Left colon (tissue), 2 donors: ENCODE data around the gene GABRB1. TPM values are rescaled to one million over a fixed set of nuclear protein-coding genes. Genes with fewer than 3 reads are reported as not detected.

Experiments
- ATAC-seq: fragments of 200-7000 bp; cut with Tn5 transposase; one replicate; pipeline ENCODE4 v1.9.1; 2020; ENCODE audit warnings: mild to moderate bottlenecking, moderate library complexity
- DNase-seq, 2 donors: peaks; one replicate each; pipeline ENCODE4 v3.0.0-alpha.2; 2020
- intact Hi-C, 2 donors: fragments of 100-400 bp; cut with DNase I in 1 of 2; cut with micrococcal nuclease in 1 of 2; formaldehyde crosslinking; loops; one replicate each; pipeline versions ENCODE4 v1.11.2 to v1.14.0; 2022; cut with DNase I, micrococcal nuclease
- total RNA-seq, 2 donors: library from RNA; stranded (reverse); fragmentation: NEBNext Ultra II Directional; extraction: Animal tissue kit (Norgen Biotek cat#: 25700); gene quantifications; one replicate each; pipeline ENCODE4 v1.2.1, GENCODE V29; 2021
- donor health status: DM: no; HTN: no; CAD: no.
- donor health status: DM: yes; HTN: yes; CAD: no.

Gene GABRB1
- total RNA-seq, 2 donors from 2014 or later: 0.36 to 0.37 TPM

DNA sequence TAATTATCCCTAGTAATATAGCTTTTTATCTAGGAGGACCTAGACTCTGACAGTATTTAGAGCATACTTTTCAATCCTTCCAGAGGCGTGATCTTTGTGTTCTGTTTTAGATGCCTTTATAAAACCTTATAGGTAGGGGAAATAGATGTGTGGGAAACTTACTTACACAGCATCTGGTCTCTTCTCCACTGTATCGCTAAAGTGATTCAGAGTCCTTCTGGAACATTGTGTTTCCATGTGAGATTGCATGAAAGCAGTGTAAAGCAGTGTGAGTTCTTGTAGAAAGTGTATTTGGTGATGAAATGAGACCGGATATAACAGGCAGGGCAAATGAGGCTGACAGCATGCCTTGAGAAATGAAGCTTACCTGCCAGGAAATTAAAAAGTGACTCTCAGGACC is 9.5 kb downstream of the GABRB1 start:
- intact Hi-C loops: no loop called here
- ATAC-seq: no peak

DNA sequence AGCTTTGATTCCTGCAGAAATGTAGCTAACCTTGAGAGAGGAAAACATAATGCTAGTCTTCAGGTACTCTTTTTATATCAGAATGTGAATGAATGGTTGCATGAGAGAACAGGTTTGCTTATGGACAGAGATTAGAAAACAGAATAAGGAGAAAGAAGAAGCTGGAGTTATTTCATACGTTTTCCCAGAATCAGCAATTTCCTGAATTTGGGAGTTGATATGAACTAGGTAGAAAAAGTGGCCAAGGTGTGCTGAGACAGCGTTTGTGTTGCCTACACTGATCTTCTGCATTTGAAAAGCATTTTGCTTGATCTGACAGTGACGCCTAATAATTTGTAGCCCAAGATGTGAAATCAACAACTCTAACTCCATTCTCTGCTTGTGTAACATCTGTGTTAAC is 12.5 kb downstream of the GABRB1 start:
- DNase-seq (no peak), ATAC-seq (no peak)
- intact Hi-C loops: no loop called here

More for the DNA sequence above, 9.5 kb downstream of the GABRB1 start:
- DNase-seq: no peak

DNA sequence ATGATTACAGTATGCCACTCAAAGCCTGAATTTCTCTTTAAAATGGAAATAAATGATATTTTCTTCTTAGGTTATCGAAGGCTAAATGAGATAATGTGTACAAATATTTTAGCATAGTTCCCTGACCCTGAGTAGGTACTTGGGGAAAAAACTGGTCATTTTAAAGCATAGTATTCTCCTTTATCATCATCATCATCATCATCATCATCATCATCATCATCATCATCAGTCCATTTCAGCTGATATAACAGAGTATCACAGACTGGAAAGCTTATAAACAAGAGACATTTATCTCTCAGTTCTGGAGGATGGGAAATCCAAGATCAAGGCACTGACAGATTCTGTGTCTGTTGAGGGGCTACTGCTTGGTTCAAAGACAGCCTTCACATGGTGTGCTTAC is 13.9 kb downstream of the GABRB1 start:
- intact Hi-C loops: no loop called here
- ATAC-seq: no peak
- DNase-seq: no peak

DNA sequence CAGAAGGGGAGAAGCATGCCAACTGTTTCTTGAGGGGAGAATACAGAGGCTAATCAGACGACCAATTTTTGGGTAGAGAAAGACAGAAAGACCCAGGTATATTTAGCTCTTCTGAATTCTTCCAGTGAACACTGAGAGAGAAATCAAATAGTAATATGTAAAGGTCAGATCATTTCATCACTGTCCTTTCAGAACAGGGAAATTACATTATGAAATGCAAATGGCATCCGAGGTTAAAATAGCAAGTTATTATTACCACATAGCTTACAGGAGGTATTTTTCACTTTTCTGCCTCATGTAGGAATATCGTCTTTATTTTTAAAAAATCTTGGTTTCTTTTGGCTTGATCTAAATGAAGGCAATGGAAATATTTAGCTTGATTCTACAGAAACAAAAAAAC is 18.0 kb downstream of the GABRB1 start:
- intact Hi-C loops: no loop called here
- DNase-seq: no peak

DNA sequence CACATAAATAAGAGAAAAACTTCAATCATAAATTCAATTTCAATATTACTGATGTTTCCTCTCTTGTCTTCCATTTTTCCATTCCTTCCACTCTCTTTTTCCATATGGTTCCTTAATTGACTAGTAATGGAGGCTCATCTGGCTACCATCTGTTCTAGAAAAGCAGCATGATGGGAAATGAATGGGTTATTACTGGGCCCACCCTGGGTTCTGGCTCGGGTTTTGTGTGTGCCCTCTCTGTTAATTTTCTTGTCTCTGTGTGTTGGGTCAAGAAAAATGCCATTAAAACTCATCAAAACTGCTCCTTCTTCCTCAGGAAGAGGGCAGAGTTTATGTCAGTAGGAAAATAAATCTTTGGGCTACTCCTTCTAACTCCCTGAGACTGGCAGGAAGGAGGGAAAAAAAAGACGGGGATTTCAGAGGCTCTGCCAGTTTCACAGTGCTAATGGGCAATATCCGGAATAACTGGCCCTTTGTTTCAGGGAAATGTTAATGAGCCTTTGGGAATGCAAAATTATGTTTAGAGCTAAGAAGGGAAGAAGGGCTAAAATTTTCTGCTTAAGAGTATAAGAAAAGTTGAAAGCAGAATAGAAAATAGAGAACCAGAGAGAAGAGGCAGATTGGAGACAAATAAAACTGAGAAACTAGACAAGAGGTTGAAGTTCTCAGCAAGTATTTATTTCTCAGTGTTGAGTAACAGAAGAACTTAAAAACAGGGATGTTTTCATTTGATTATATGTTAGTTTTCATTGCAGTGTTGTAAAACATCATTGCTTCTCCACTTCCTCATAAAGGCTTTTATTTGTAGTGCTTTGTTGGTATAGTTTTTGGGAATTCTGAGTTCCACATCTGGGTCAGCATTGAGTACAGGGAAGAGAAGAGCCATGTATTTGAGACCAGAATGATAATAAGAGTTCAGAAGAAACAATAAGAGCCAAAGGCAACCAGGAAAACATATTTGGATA is 19.7 kb downstream of the GABRB1 start:
- intact Hi-C loops: no loop called here
- ATAC-seq: peak; percentile 74
- DNase-seq: no peak

More for the DNA sequence above, 18.0 kb downstream of the GABRB1 start:
- no peak for ATAC-seq

DNA sequence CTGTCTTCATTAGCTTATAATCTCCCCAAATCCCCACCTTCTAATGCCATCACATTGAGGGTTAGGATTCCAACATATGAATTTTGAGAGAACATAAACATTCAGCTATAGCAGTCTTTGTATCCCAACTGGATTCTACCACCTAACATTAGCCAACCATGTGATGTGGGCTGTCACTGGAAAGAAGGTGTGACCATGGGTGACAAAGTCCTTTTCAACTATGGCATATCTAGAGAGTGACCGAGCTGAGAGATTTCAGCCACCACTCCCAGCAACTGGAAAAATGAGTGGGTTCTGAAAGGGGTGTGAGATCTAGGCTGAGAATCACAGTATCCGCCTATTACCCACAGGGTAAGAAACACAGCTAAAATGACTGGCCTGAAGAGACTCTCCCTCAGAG is 22.1 kb downstream of the GABRB1 start:
- DNase-seq (no peak), ATAC-seq (peak; percentile 85)
- intact Hi-C loops: no loop called here

DNA sequence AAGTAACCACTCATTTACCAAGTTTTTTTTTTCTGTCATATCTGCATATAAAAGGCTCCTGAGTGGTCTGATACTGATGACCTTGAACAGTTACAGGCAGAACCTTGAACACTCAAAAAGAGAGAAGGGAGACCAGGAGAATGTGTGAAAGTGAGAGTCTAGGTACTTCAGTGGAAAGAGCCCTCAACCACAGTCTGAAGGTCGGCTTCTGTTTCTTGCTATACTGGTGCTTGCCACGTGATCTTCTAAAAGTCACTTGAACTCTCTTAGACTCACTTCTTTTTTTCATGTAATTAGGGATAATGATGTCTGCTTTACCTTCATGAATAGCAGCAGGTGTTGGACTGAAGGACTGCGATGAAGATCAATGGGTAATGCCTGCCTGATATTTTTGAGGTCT is 22.8 kb downstream of the GABRB1 start:
- intact Hi-C loops: no loop called here
- ATAC-seq (no peak), DNase-seq (no peak)

DNA sequence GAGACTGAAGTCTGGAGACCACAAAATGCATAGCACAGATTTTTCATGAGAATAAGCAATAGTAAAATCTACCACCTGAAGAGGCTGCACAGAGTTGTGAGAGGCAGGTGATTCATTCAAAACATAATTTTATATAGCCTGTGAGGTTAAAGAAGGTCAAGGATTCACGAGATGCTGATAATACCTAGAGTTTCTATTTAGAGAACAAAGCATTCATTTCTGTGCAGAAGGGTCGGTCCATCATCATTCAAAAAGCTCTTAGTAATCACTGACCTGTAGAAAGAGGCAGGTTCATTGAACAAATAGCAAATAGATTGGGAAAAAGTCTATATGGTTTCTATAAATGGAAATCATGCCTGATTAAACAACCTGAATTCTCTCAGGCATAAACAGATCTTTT is 26.6 kb downstream of the GABRB1 start:
- DNase-seq: no peak
- intact Hi-C loops: no loop called here
- no peak for ATAC-seq

DNA sequence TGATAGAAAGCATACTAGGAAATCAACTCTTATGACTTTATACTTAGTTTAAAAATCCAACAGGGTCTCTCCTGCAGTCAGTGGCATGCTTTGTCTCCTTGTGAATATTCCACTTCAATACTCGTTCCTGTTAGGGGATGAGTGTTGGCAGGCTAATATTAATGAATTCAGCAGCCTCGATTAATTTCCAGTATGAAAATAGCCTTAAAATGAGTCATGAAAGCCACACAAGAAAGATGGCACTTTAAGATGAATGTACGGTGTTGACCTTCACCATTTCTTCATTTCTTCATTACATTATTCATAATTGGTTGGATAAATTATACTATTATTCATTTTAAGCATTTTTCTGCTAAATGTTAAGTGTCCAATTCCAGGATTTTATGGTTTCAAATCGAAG is 29.2 kb downstream of the GABRB1 start:
- DNase-seq: no peak
- intact Hi-C loops: no loop called here
- ATAC-seq: no peak

DNA sequence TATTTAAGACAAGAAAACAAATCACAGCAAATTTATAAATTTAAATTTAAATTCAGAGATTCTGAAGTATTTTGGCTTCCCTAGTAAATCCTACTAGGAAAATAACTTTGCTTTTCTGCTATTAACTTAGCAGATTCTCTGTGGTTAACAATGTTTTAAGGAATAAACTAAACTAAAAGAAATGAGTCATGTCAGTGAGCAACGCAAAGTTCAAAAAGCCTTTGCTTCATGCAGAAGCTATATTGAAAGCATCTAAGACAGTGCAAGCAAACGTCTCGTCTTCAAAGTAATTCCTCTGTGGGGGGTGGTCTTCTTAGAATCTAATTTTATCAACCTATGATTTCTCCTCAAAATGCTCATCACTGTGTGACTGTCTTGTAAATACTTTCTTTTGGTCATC is 30.1 kb downstream of the GABRB1 start:
- DNase-seq: no peak
- intact Hi-C loops: no loop called here
- ATAC-seq: no peak

DNA sequence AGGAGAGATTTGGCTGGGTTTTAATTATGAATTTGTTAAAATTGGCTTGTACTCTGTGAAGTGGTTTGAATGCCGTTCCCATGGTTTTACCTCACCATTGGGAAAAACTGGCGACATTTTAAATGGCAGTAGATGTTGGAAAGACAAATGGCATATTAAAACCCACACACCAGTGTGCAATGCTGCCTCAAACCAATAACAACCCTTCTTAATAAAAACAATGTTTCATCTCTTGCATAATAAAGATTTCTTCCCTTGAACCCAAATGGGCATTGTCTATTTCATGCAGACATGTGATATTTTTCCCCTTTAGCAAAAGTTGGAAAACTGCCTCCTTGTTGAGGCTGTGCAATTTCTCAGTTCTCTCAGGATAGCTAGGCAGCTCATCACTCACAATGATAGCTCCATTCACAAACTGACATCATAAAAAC is 33.7 kb downstream of the GABRB1 start:
- ATAC-seq (no peak), DNase-seq (no peak)
- intact Hi-C loops: no loop called here

DNA sequence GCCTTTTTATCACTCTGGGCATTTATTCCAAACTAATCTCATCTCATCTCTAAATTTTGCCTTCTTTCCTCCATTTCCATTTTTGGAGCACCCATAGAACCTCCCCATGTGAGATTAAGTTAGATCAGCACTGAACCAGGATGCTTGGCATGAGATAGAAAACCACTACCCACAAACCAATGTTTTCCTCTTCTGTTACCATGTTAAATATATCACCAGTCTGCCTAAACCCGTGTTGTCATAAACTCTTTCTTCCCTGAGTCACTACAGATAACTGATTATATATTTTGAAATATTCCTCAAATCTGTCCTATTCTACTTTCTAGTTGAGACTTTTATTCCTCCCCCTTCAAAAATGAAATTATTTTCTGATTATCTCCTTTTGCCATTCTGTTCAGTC is 37.6 kb downstream of the GABRB1 start:
- ATAC-seq (no peak), DNase-seq (no peak)
- intact Hi-C loops: no loop called here

DNA sequence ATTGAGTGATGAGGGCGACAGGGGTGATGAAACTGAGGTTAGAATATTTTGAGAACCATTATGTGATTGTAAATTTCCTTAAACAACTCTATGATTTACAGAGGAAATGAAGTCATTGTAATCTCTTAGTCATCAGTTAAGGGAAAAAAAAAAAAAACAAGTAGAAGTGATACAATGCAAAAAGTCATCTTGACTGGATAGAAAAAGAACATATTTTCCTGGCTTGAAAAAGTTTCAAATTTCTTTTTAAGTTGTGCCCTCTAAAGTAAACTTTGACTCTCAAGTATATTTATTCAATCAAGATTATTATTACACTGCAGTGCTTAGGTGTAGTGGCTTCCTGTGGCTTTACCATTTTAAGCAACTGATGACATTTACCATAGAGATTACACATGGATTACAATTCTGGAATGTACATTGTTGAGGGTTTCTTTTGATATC is 40.6 kb downstream of the GABRB1 start:
- intact Hi-C loops: no loop called here
- no peak for DNase-seq
- no peak for ATAC-seq

DNA sequence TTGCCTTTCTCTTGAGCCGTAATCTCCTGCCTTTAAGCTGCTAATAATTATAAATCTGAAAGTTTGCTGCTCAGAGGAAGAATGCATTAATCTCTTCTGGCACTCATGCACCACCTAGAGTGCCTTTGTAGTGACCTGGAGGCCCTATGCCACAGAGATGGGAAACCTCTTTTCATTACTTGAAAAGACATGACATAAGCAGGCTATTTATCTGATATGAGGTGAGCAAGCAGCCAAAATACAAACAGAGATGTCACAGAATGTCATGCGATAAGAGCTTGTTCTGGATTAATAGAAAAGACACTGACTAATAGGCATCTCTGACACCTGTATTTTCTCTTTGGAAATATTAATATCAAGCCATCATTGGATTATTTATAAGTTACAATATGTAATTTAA is 42.3 kb downstream of the GABRB1 start:
- DNase-seq: no peak
- no peak for ATAC-seq
- intact Hi-C loops: no loop called here

DNA sequence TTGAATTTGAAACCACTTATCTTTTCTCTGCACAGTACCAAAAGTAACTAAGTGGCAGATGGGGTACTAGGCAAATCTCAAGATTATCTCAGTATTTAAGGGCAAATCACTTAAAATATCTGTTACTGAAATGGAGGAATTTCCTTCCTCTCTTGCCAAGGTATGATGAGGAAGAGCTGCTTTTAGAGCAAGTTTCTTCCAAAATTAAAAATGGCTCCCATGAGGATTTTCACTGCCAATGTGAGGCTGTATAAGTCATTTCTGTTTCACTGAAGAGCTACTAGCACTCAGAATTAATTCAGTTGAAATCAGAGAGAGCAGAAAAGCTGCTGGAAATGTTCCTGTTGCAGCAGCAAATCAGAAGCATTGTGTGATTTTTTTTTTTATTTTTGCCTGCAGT is 43.4 kb downstream of the GABRB1 start:
- intact Hi-C loops: no loop called here
- DNase-seq (no peak), ATAC-seq (no peak)

DNA sequence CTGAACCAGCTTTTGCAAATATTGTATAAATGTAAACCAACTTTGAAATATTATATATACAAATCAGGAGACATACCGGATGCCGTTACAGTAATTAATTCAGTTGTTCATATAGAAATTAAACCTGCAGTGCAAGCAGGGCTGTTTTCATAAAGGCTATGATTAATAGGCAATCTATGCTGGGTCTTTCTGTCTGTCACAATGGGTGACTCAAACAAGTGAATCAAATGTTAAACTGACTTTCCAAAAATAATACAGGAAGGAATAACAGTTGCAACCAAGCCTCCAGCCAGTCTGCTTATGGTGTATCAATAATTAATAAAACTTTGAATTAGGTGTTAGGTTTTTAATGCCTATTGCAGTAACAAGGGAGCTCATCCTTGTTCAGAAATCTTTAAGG is 43.9 kb downstream of the GABRB1 start:
- intact Hi-C loops: no loop called here
- DNase-seq: no peak
- no peak for ATAC-seq

DNA sequence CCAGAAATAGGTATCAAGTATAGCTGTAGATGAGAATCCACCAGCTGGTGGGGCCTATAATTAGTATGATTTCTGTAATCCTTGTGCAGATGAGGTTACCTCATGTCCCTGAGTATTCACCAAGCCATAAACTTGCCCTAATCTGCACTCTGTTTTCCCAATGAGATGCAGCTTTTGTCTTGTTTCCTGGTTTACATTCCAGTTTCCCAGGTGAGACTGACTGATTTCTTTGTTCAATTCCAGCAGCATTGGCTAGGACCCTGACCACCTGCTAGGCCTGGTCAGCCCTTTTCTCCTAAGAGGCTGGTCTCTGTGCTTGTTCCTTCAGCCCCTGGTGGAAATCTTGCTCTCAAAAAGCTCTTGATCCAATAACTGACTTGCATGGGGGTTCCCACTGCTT is 44.6 kb downstream of the GABRB1 start:
- intact Hi-C loops: no loop called here
- ATAC-seq (peak; percentile 42), DNase-seq (no peak)

DNA sequence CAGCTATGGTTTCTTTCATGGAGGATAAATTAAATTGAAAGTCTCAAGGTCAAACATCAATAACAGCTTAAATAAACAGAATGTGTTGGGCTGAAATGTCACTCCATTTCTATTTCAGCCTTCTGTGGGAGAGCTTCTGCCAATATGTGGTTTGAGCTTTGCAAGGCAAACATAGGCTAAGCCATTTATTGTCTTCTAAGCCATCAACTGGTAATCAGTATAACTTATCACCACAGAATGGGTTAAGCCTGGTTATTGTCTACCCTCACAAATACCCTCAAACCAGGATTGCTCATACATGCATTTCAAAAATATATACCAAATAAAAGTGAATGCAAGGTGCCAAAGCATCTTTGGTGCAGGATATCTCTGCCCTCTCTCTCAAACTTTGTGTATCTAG is 52.7 kb downstream of the GABRB1 start:
- intact Hi-C loops: no loop called here
- ATAC-seq: no peak
- no peak for DNase-seq

DNA sequence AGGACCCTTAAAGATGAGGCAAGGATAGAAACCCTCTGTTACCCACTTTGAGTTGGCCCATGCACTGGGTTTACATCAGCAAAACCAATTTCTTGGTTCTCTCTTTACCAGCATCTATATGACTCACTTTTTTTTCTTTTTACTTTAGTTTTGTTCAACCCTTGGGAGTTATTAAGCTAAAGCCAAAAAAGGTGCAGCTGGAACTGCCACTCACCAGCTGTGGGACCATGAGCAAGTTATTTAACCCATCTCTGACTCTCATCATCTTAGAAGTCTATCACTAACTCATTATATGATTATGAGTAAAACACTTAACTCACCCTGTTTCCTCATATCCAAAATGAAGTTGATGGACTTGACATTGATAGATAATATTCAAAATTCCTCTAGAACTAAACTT is 53.4 kb downstream of the GABRB1 start:
- intact Hi-C loops: no loop called here
- DNase-seq (no peak), ATAC-seq (no peak)

DNA sequence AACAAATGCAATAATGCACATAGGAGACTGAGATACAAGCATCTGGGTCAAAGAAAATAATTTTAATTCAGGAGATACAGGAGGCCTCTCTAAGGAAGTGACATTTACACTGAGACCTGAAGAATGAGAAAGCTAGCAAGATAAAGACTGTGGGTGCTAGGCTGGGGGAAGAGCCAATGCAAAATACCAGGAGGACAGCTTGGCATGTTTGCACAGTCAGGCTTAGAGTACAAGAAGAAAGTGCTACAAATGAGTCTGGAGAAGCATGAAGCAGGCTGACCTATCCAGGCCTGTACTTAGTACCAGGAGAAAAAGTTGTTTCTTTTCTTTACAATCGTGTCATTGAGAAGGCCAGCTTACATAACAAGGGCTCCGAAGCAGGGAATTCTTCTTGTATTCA is 56.9 kb downstream of the GABRB1 start:
- ATAC-seq: no peak
- no peak for DNase-seq
- intact Hi-C loops: no loop called here

DNA sequence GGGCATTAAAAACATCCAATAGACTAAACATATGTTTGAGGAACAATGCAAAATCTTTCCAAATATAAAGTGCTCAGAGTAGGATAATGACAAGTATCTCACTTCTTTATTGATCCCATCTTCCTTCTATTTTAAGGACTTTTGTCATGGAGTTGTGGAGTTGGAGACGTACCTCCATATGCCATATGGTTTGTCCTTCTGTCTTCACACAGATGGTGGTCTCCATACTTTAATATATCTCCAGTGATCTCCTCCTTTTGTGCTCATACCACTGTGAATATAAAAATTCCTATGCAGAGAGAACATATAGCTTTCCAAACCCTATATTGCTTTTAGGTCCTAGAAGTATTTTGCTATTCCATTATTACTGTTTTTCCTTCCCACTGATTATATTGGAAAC is 64.5 kb downstream of the GABRB1 start:
- intact Hi-C loops: no loop called here
- DNase-seq (no peak), ATAC-seq (no peak)
